Measurements from ENCODE around the gene LRRC7.

DNA sequence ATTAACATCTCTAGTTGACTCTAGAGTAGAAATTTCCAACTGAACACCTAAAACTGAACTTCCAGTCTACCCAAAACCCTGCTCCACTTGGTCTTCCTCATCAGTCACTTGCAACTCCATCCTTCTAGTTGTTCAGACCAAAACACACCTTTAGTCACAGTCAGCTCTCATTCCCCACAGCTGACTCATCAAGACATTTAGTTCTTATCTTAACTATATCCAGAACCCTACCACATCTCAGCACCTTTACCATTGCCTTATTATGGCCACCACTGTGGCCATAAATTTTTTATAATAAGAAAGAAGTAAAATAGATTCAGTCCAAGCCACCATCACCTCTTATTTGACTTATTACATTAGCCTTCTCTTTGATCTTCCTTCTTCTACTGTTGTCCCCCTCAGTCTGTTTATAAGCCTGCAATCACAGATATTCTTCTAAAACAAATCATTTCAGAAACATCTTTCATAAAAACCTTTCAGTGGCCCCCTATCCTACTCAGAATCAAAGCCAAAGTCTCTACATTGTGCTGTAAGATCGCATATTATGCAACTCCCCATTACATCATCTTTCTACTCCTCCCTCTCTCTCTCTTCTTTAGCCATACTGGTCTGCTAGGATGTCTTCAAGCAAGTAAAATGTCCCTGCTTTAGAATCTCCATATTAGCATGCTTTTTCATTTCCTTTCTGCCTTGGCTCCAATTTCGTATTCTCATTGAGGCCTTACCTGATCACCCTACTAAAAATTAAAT, 361.8 kb downstream of the LRRC7 start:
- TF ChIP-seq, protein P1, sequence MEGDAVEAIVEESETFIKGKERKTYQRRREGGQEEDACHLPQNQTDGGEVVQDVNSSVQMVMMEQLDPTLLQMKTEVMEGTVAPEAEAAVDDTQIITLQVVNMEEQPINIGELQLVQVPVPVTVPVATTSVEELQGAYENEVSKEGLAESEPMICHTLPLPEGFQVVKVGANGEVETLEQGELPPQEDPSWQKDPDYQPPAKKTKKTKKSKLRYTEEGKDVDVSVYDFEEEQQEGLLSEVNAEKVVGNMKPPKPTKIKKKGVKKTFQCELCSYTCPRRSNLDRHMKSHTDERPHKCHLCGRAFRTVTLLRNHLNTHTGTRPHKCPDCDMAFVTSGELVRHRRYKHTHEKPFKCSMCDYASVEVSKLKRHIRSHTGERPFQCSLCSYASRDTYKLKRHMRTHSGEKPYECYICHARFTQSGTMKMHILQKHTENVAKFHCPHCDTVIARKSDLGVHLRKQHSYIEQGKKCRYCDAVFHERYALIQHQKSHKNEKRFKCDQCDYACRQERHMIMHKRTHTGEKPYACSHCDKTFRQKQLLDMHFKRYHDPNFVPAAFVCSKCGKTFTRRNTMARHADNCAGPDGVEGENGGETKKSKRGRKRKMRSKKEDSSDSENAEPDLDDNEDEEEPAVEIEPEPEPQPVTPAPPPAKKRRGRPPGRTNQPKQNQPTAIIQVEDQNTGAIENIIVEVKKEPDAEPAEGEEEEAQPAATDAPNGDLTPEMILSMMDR (IDR thresholded peaks at IDR 0.05): no peak
- no peak for TF ChIP-seq POLR2A (IDR thresholded peaks at IDR 0.05)
